ENCODE results near the gene C6orf89. TPM values are rescaled to one million over a fixed set of nuclear protein-coding genes. Genes with fewer than 3 reads are reported as not detected.

Gene C6orf89
- total and polyA plus RNA-seq, 2 of the 13 experiments (the other 11 are each of a cell fraction or from before 2014, with no cell fraction given): 22.1 to 32.2 TPM

GRCh38 chr6:36885461-36886401 is at the start of gene C6orf89 (continued):
- TF ChIP-seq, protein P1, sequence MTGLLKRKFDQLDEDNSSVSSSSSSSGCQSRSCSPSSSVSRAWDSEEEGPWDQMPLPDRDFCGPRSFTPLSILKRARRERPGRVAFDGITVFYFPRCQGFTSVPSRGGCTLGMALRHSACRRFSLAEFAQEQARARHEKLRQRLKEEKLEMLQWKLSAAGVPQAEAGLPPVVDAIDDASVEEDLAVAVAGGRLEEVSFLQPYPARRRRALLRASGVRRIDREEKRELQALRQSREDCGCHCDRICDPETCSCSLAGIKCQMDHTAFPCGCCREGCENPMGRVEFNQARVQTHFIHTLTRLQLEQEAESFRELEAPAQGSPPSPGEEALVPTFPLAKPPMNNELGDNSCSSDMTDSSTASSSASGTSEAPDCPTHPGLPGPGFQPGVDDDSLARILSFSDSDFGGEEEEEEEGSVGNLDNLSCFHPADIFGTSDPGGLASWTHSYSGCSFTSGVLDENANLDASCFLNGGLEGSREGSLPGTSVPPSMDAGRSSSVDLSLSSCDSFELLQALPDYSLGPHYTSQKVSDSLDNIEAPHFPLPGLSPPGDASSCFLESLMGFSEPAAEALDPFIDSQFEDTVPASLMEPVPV (CRISPR knock-in tag; IDR thresholded peaks at IDR 0.05): peak; percentile 71; the same call in 1 of the 2 replicates
- peak; percentile 99 for TF ChIP-seq ETV6 (CRISPR knock-in tag; conservative IDR thresholded peaks at IDR 0.05)
- TF ChIP-seq SIX1 (CRISPR knock-in tag; IDR thresholded peaks at IDR 0.05; ENCODE audit: borderline replicate concordance): peak; percentile 47; the same call in 1 of the 2 replicates
- peak; percentile 66; the same call in 1 of the 2 replicates for TF ChIP-seq ZSCAN25 (CRISPR knock-in tag; IDR thresholded peaks at IDR 0.05)
- no peak for TF ChIP-seq CREBL2 (CRISPR knock-in tag; IDR thresholded peaks at IDR 0.05; ENCODE audit: borderline replicate concordance)
- TF ChIP-seq ATF2 (CRISPR knock-in tag; IDR thresholded peaks at IDR 0.05): peak; percentile 88
- no peak for TF ChIP-seq CENPX (CRISPR knock-in tag; IDR thresholded peaks at IDR 0.05)
- TF ChIP-seq MYC (CRISPR knock-in tag; IDR thresholded peaks at IDR 0.05; ENCODE audit: borderline replicate concordance): peak; percentile 93
- peak; percentile 95; the same call in 1 of the 2 replicates for TF ChIP-seq ZNF33A (CRISPR knock-in tag; IDR thresholded peaks at IDR 0.05; ENCODE audit: borderline replicate concordance)
- TF ChIP-seq ZNF510 (CRISPR knock-in tag; IDR thresholded peaks at IDR 0.05; ENCODE audit: low read depth): peak; percentile 87
- TF ChIP-seq FOXA1 (IDR thresholded peaks at IDR 0.05): no peak
- TF ChIP-seq FOXA1 (CRISPR knock-in tag; IDR thresholded peaks at IDR 0.05): peak; percentile 11; the same call in 1 of the 2 replicates
- TF ChIP-seq ZNF142 (CRISPR knock-in tag; IDR thresholded peaks at IDR 0.05): no peak; the same call in 1 of the 2 replicates
- TF ChIP-seq ZBTB1 (CRISPR knock-in tag; IDR thresholded peaks at IDR 0.05; ENCODE audit: borderline replicate concordance): no peak
- TF ChIP-seq THYN1 (CRISPR knock-in tag; IDR thresholded peaks at IDR 0.05; ENCODE audit: borderline replicate concordance, low read depth): 0 out of 2 replicates have a peak, but pooled peaks have one; percentile 44
- TF ChIP-seq ZNF770 (CRISPR knock-in tag; IDR thresholded peaks at IDR 0.05): peak; percentile 85

Measured in HepG2 (cell line).